GM23248 (cell line): ENCODE results near the gene TRPV2. TPM values are rescaled to one million over a fixed set of nuclear protein-coding genes. Genes with fewer than 3 reads are reported as not detected.

ENCODE experiments used
- DNase-seq: peaks from one replicate; pipeline ENCODE4 v3.0.0-alpha.2; 2015
- H2AFZ ChIP-seq: fragments of 200-600 bp; sonication (generic); 2 replicates; pipeline ENCODE4 v1.6.1; 2016; ENCODE audit warnings: antibody characterized with exemption
- H3F3A ChIP-seq: fragments of 200-600 bp; sonication (generic); 2 replicates; pipeline ENCODE4 v1.6.1; 2016; ENCODE audit warnings: mild to moderate bottlenecking, antibody characterized with exemption, mixed run types; ENCODE audit not compliant: insufficient read depth
- H3K27ac ChIP-seq: fragments of 200-600 bp; sonication (generic); 2 replicates; pipeline ENCODE4 v1.5.1; 2016; ENCODE audit warnings: mild to moderate bottlenecking
- H3K27me3 ChIP-seq: fragments of 200-600 bp; sonication (generic); replicated peaks from 2 replicates; pipeline ENCODE4 v1.6.1; 2016; ENCODE audit warnings: mild to moderate bottlenecking; ENCODE audit not compliant: insufficient read depth
- H3K36me3 ChIP-seq: fragments of 200-600 bp; sonication (generic); 2 replicates; pipeline ENCODE4 v1.6.1; 2016; ENCODE audit warnings: low read depth, mild to moderate bottlenecking
- H3K4me1 ChIP-seq: fragments of 200-600 bp; sonication (generic); 2 replicates; pipeline ENCODE4 v1.6.1; 2016; ENCODE audit warnings: mild to moderate bottlenecking; ENCODE audit not compliant: insufficient read depth
- H3K4me2 ChIP-seq: fragments of 200-600 bp; sonication (generic); one replicate; pipeline ENCODE4 v1.6.1; 2016; ENCODE audit warnings: mild to moderate bottlenecking; ENCODE audit not compliant: unreplicated experiment
- H3K4me3 ChIP-seq: fragments of 200-600 bp; sonication (generic); 2 replicates; pipeline ENCODE4 v1.5.1; 2016; ENCODE audit warnings: mild to moderate bottlenecking
- H3K79me2 ChIP-seq: fragments of 200-600 bp; sonication (generic); 2 replicates; pipeline ENCODE4 v1.6.1; 2016; ENCODE audit warnings: mild to moderate bottlenecking; ENCODE audit not compliant: insufficient read depth
- H3K9ac ChIP-seq: fragments of 200-600 bp; sonication (generic); 2 replicates; pipeline ENCODE4 v1.6.1; 2016; ENCODE audit warnings: mild to moderate bottlenecking
- H3K9me2 ChIP-seq: fragments of 200-600 bp; sonication (generic); 2 replicates; pipeline ENCODE4 v1.6.1; 2016; ENCODE audit warnings: mixed run types, mild to moderate bottlenecking, moderate library complexity; ENCODE audit not compliant: insufficient read depth
- H3K9me3 ChIP-seq: fragments of 200-600 bp; sonication (generic); one replicate; pipeline ENCODE4 v1.6.1; 2017; ENCODE audit warnings: low read depth
- H4K20me1 ChIP-seq: fragments of 200-600 bp; sonication (generic); 2 replicates; pipeline ENCODE4 v1.6.0; 2016; ENCODE audit not compliant: insufficient read depth
- EZH2 ChIP-seq: fragments of 200-600 bp; sonication (generic); IDR thresholded peaks from 2 replicates; pipeline ENCODE4 v1.6.1; 2018; ENCODE audit warnings: antibody characterized with exemption, mild to moderate bottlenecking; ENCODE audit not compliant: insufficient read depth, poor library complexity, severe bottlenecking
- EZH2phosphoT487 ChIP-seq: fragments of 200-600 bp; sonication (generic); IDR thresholded peaks from 2 replicates; pipeline ENCODE4 v1.6.1; 2018; ENCODE audit warnings: antibody characterized with exemption, moderate library complexity, mild to moderate bottlenecking, low read depth; ENCODE audit not compliant: insufficient read depth
- WGBS, 2 experiments: methylation state at CpG; one replicate each; pipeline ENCODE4 v1.1.6; 2015 to 2017; ENCODE audit warnings: low lambda C conversion rate in 2 of 2, low coverage in 1 of 2; ENCODE audit errors: missing lambda C conversion rate in 2 of 2; 5-methylcytosine and 5-hydroxymethylcytosine counted together
- in situ Hi-C: fragments of 300-500 bp; cut with MboI; formaldehyde crosslinking; loops from 2 replicates; pipeline ENCODE4 v1.15.0; 2020
- polyA plus RNA-seq: library from polyadenylated mRNA; unstranded; fragments of >200 nt; fragmentation: Nextera tagmentation; extraction: Ambion mirVana; gene quantifications from 2 replicates; pipeline ENCODE4 v1.2.1, GENCODE V29; 2016
- total RNA-seq: library from RNA; depleted of rRNA; stranded (reverse); fragments of >200 nt; shearing (Covaris generic); gene quantifications from 2 replicates; pipeline ENCODE4 v1.2.3, GENCODE V29; 2014

The TRPV2 gene
- total and polyA plus RNA-seq, 2 experiments from 2014 or later, result 19.6 to 23.9 TPM

DNA sequence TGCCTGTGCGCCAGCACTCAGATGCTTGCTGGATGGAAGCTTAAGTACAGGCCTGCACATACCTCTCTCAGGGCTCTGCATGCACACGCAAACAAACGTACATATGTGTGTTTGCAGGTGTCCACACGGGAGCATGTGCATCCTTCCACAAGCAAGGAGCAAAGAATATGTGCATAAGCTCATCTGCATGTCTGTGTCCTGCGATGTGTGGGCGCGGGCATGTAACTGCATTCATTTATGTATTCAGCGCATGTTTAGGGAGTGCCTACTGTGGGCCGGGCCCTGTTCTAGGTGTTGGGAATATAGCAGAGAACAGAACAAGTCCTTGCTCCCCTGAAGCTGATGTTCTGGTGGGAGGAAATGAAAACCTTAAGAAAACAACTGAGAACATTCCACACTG is 13.7 kb downstream of the TRPV2 start:
- H3K36me3 ChIP-seq, result no peaks in the 10 kb centered on the region
- H3K27me3 ChIP-seq, result no peaks in the 10 kb centered on the region
- no peaks in the 10 kb centered on the region for H3F3A ChIP-seq
- no peak overlapping the region for H3K9ac ChIP-seq
- no peak overlapping the region for H3K4me3 ChIP-seq
- no peak overlapping the region for H2AFZ ChIP-seq
- H3K79me2 ChIP-seq, result no peaks in the 10 kb centered on the region
- no peak for DNase-seq
- no peaks in the 10 kb centered on the region for H3K9me2 ChIP-seq
- TF ChIP-seq EZH2phosphoT487 (no peak), EZH2 (no peak)
- H4K20me1 ChIP-seq, result no peaks in the 10 kb centered on the region
- H3K27ac ChIP-seq, result no peak overlapping the region
- H3K4me2 ChIP-seq, result no peak overlapping the region
- H3K9me3 ChIP-seq, result no peaks in the 10 kb centered on the region
- WGBS, 2 experiments, result 96 to 99% methylated on average over 9 of the region's 9 CpGs
- H3K4me1 ChIP-seq, result no peaks in the 10 kb centered on the region
- in situ Hi-C loops, result no loop called here

DNA sequence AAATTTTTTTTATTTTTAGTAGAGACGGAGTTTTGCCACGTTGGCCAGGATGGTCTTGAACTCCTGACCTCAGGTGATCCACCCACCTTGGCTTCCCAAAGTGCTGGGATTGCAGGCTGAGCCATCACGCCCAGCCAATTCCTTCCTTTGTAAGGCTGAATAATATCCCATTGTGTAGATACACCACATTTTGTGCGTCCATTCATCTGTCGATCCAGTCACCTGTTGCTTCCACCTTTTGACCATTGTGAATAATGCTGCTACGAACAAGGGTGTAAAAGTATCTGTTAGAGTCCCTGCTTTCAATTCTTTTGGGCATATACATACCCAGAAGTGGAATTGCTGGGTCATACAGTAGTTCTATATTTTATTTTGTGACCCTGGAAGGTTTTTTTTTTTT is 15.3 kb downstream of the TRPV2 start:
- TF ChIP-seq EZH2phosphoT487 (no peak), EZH2 (no peak)
- in situ Hi-C loops, result no loop called here
- no peaks in the 10 kb centered on the region for H4K20me1 ChIP-seq

DNA sequence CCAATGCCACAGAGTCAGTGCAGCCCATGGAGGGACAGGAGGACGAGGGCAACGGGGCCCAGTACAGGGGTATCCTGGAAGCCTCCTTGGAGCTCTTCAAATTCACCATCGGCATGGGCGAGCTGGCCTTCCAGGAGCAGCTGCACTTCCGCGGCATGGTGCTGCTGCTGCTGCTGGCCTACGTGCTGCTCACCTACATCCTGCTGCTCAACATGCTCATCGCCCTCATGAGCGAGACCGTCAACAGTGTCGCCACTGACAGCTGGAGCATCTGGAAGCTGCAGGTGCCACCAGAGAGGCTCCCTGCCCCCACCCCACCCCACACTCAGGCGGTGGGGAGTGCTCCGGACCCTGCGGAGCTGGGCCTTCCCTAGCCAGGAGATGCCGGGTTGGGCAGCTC is 16.6 kb downstream of the TRPV2 start:
- Histone ChIP-seq H3K79me2 (no peaks in the 10 kb centered on the region), H4K20me1 (no peaks in the 10 kb centered on the region), H2AFZ (no peak overlapping the region), H3K4me2 (no peak overlapping the region), H3K9me2 (no peaks in the 10 kb centered on the region), H3K4me1 (no peaks in the 10 kb centered on the region), H3K27me3 (no peaks in the 10 kb centered on the region), H3F3A (no peaks in the 10 kb centered on the region), H3K9ac (no peak overlapping the region), H3K4me3 (no peak overlapping the region), H3K27ac (no peak overlapping the region), H3K36me3 (no peaks in the 10 kb centered on the region), H3K9me3 (no peaks in the 10 kb centered on the region)
- DNase-seq, result no peak
- in situ Hi-C loops, result no loop called here
- WGBS, 2 experiments, result 87 to 91% methylated on average over 15 of the region's 15 CpGs
- TF ChIP-seq EZH2phosphoT487 (no peak), EZH2 (no peak)

More for the DNA sequence above, 15.3 kb downstream of the TRPV2 start:
- no peak for DNase-seq
- 84 to 86% methylated on average over 6 of the region's 6 CpGs for WGBS, 2 experiments
- no peak overlapping the region for H3K9ac ChIP-seq
- H3K36me3 ChIP-seq, result no peaks in the 10 kb centered on the region
- no peak overlapping the region for H3K27ac ChIP-seq
- H2AFZ ChIP-seq, result no peak overlapping the region
- no peaks in the 10 kb centered on the region for H3K4me1 ChIP-seq
- H3K9me2 ChIP-seq, result no peaks in the 10 kb centered on the region
- no peaks in the 10 kb centered on the region for H3K79me2 ChIP-seq
- H3F3A ChIP-seq, result no peaks in the 10 kb centered on the region
- H3K4me2 ChIP-seq, result no peak overlapping the region
- no peaks in the 10 kb centered on the region for H3K27me3 ChIP-seq
- no peak overlapping the region for H3K4me3 ChIP-seq
- H3K9me3 ChIP-seq, result no peaks in the 10 kb centered on the region

DNA sequence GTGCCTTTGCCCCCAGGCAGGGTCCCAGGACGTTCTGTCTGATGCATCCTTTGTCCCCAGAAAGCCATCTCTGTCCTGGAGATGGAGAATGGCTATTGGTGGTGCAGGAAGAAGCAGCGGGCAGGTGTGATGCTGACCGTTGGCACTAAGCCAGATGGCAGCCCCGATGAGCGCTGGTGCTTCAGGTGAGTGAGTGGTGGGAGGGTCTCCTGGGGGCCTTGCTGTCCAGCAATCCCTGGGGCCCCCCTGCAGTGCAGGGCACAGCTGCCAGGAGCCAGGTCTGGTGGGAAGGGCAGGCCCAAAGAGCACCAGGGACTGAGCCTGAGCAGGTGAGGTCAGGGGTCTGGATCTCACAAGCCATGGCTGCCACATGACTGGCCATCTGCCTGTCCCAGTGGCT is 18.1 kb downstream of the TRPV2 start:
- in situ Hi-C loops, result no loop called here
- Histone ChIP-seq H3K79me2 (no peaks in the 10 kb centered on the region), H3K4me3 (no peak overlapping the region), H3K27ac (no peak overlapping the region), H3K9ac (no peak overlapping the region), H2AFZ (no peak overlapping the region), H3K9me3 (no peaks in the 10 kb centered on the region), H3K27me3 (no peaks in the 10 kb centered on the region), H3K4me2 (no peak overlapping the region), H3K4me1 (peaks cover 4% of the 10 kb centered on the region; the same call in 1 of the 2 replicates), H3F3A (no peaks in the 10 kb centered on the region), H4K20me1 (no peaks in the 10 kb centered on the region), H3K9me2 (no peaks in the 10 kb centered on the region), H3K36me3 (no peaks in the 10 kb centered on the region)
- no peak for DNase-seq
- 88 to 93% methylated on average over 5 of the region's 5 CpGs for WGBS, 2 experiments
- no peak for TF ChIP-seq EZH2
- no peak for TF ChIP-seq EZH2phosphoT487

DNA sequence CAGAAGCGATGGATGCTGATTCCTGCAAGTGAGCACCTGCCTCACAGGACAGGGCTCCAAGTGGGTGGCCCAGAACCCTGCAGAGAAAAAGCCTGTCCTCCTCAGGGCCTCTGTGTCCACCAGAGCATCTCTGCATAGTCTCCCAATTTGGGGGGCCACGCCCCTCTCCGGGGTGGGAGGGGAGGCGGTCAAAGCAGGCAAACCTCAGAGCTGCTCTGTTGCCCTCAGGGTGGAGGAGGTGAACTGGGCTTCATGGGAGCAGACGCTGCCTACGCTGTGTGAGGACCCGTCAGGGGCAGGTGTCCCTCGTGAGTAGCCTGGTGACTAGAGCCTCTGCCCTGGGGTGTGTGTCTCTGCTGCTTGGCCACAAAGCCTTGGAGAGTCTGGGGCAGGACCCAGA is 19.3 kb downstream of the TRPV2 start:
- H3K27ac ChIP-seq, result no peak overlapping the region
- no peak for DNase-seq
- H2AFZ ChIP-seq, result no peak overlapping the region
- no peaks in the 10 kb centered on the region for H3K9me2 ChIP-seq
- WGBS, 2 experiments, result 42 to 50% methylated on average over 8 of the region's 8 CpGs
- H3K4me3 ChIP-seq, result no peak overlapping the region
- peaks cover 9% of the 10 kb centered on the region for H3K79me2 ChIP-seq
- peaks cover 4% of the 10 kb centered on the region; the same call in 1 of the 2 replicates for H3K4me1 ChIP-seq
- peaks cover 2% of the 10 kb centered on the region for H3F3A ChIP-seq
- no peaks in the 10 kb centered on the region for H3K9me3 ChIP-seq
- in situ Hi-C loops, result no loop called here
- no peaks in the 10 kb centered on the region for H3K36me3 ChIP-seq
- TF ChIP-seq EZH2 (no peak), EZH2phosphoT487 (no peak)
- no peak overlapping the region for H3K9ac ChIP-seq
- H3K27me3 ChIP-seq, result no peaks in the 10 kb centered on the region
- no peaks in the 10 kb centered on the region for H4K20me1 ChIP-seq
- H3K4me2 ChIP-seq, result no peak overlapping the region
